GM19238 (cell line): ENCODE results near the gene MEF2D.

Experiments
- DNase-seq: peaks from one replicate; pipeline ENCODE4 v3.0.0; 2011; ENCODE audit warnings: low spot score; ENCODE audit not compliant: insufficient read length

Gene MEF2D

DNA sequence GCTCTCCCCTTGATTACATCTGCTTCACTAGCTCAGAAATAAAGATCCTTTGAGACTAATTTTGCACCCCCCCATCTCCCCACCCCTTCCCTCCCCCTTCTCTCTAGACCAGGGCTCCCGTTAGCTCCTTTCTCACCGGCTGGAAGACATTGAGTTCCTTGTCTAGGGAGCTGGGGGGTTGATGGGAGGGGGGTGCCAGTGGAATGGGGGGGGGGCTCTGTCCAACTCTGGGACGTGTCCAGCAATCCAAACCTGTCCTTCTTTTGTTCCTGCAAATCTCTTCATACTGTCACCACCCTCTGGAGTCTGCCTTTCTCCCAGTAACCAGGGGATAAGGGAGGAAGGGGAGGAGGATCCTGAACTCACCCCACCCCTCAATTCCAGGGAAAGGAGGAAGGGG is 69.7 kb downstream of the MEF2D start:
- DNase-seq, result no peak

DNA sequence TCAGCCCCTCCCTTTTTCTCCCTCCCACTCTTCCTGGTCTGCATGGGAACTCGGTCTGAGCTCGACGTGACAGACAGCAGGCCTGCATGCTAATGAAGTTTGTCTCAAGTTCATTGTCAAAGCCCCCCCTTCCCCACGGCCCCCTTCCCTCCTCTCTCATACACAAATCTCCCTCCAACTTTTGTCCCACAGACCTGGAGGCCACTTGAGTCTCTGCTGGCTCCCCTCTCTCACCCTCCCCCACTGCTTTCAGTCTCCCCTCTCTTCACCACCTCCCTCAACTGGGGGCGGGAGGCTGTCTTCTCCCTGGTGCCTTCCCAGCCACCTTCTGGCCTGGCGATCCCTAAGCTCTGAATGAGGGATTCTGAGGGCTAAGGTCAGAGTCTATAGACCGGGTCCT is 70.3 kb downstream of the MEF2D start:
- no peak for DNase-seq

DNA sequence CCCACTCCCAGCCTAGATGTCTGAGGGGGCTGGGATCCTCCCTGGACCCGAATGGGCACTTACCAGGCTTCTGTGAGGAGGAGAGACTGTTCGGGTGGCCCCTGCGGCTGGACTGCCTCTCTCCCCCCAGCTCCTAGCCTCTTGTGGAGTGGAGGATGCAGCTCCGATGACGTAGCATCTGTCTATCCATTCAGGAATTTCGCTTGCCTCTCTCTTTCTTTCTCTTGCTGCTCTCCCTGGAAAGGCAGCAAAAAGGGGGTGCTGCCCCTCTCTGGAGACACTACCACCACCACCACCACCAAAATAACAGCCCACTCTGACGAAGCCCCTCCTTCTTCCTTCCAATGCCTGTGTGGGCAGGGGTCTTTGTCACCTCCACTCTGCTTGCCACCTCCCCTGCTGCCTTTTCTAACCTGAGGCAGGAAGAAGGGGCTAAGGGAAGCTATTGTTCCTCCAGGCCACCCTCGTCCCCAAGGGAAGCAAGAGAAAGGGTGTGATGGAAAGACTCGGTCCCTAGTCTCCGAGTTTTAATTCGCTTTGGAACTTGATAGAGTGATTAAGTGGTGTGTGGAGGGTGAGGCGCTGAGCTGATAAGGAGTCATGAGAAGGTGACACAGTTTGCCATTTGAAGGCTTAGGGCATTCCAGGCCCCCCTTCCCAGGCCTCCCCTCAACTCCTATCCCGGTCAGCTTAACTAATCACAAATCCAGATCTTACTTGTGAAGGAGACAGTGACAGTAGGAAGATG is 71.1 kb downstream of the MEF2D start:
- no peak for DNase-seq

- no peak for DNase-seq
These were observed 71.8 kb downstream of the MEF2D start for GRCh38 chr1:156428746-156429288.

DNA sequence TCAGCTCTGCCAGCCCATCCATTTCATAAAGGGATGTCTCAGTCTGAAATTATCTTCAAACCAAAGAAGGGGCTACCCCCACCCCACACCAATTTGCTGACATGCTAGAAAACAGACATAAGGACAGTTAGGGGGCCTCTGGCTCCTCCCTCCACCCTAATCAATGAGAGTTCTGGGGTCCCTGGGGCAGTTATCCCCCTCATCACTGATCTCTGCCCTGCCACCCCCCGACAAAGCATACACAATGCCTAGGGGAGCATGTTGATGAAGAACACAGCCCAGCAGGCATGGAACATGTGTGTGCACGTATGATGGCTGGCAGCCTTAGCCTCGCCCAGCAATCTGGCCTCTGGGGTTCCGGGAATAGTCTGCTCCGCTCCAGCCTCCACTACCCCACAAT is 72.6 kb downstream of the MEF2D start:
- DNase-seq, result no peak

DNA sequence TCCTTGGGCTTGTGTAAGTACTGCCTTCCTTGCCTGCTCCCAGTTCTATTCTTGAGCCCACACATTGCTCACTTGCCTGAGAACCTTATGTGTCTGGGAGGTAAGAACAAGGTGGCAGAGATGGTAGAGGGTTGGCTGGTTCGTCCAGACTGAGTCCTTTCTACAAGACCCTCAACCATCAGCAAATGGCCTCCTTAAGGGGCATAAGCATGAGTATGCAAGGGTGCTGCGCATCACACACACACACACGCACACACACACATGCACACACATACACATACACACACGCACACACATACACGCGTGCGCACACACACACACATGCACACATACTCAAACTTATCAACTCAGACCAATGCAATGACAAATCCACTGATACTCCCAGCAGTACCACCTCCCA is 74.6 kb downstream of the MEF2D start:
- DNase-seq, result no peak

DNA sequence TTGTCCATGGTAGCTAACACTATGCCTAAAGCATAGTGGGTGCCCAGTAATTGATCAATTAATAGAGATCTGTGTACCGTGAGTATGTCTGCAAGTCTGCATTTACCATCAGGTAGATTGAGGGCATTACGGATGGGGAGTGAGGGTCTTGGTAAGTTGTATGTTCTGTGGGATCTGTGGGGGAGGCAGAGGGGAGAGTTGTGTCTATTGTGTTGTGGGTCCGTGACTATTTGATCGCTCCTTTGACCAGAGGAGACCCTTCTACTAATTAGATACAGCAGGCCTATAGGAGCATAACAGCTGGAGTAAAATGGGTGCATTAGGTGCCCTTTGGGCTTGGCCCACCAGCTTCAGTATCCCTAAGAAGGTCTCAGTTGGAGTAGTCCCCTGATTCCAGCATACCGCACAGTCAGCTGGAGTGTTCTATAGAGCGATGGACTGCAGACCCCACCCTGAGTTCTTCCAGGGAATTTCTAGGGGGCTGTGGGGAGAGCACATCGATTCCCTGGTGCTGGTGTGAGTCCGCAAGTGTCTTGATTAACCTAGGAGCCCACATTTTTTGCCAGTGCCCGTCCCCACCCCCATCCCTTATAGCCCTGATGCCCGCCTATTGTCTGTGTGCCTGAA is 75.7 kb downstream of the MEF2D start:
- no peak for DNase-seq

GRCh38 chr1:156423422-156424352 is 76.9 kb downstream of the MEF2D start:
- no peak for DNase-seq

GRCh38 chr1:156422602-156423091 is 77.9 kb downstream of the MEF2D start:
- no peak for DNase-seq

GRCh38 chr1:156421939-156422601 is 78.5 kb downstream of the MEF2D start:
- DNase-seq, result no peak

- peak; percentile 94 for DNase-seq
These were observed 79.3 kb downstream of the MEF2D start for GRCh38 chr1:156421062-156421938.

DNA sequence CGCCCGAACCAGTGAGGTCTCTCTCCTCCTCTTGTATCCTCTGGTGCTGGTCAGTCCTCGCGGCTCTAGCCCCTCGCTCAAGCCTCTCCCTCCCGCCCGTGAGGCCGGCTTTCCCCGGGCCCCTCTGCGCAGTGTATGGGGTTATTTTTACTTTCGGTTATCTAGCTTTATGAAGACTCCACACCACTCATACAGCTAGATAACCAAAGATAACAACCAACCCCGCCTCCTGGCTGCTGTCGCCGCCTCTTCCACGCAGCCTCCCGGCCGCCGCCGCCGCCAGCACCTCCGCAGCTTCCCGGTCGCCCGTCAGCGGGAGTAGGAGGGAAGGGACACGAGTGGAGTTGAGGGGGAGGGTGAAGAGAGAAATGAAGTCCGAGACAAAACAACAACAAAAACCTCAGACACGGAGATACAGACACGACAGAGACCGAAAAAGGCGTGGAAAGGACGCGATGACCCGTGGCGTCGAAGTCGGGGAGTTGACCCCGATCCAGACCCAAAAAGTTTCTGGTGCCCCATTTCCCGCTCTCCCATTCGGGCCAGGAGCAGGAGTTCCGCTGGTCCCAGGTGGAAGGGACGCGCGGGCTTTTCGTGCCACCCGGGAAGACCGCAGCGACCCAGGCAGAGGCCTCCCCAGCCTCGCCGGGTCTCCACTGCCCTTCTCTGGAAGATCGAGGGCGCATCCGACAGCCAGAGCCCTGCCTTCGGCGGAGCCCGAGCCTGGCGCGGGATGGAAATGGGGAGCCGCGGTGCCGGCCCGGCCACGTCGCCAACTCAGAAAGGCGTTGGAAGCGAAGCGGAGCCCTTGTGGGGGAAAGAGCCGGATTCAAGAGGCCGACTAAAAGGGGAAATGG is 80.1 kb downstream of the MEF2D start:
- peak; percentile 59 for DNase-seq

- no peak for DNase-seq
These were observed 80.7 kb downstream of the MEF2D start for GRCh38 chr1:156419854-156420204.

- DNase-seq, result no peak
These were observed 82.0 kb downstream of the MEF2D start for GRCh38 chr1:156418416-156419070.

- no peak for DNase-seq
These were observed 83.1 kb downstream of the MEF2D start for GRCh38 chr1:156417401-156418020.

DNA sequence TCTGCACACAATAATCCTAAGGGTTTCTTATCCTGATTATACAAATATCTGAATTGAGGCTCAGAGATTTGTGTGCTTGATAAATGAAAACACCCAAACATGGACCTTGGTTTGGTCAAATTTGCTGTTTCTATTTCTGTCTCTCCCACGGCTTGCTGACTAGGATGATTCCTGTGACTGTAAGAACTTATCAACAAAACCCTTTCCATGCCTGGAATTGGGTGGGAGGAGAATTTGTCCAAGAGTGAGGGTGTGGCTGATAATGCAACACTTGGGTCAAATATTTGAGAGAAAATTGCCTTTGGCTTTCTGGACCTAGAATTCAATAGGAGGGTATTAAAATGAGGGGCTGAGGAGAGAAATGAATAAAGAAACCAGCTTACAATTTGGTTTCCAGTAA is 83.6 kb downstream of the MEF2D start:
- DNase-seq, result no peak

GRCh38 chr1:156414461-156415064 is 86.0 kb downstream of the MEF2D start:
- no peak for DNase-seq
